ENCODE measurements around the gene LYPD6B.
"Not testable (repeated sequence)": the region's sequence is repeated elsewhere in the genome, so short reads cannot be mapped to it uniquely, and the experiment has no call there.

The LYPD6B gene

GRCh38 chr2:149189769-149190168 lies 151.3 kb downstream of the LYPD6B start:
- DNase-seq = no peak

GRCh38 chr2:149191915-149192314 lies 153.4 kb downstream of the LYPD6B start:
- DNase-seq = no peak

GRCh38 chr2:149192427-149192826 lies 153.9 kb downstream of the LYPD6B start:
- no peak for DNase-seq

GRCh38 chr2:149200109-149200520 lies 161.6 kb downstream of the LYPD6B start:
- no peak for DNase-seq

GRCh38 chr2:149204686-149205085 lies 166.2 kb downstream of the LYPD6B start:
- DNase-seq = no peak

- DNase-seq = no peak
These were observed 166.6 kb downstream of the LYPD6B start for GRCh38 chr2:149205143-149205542.

GRCh38 chr2:149213764-149214493 lies 175.4 kb downstream of the LYPD6B start:
- no peak for DNase-seq

- no peak for DNase-seq
These were observed 180.0 kb downstream of the LYPD6B start for GRCh38 chr2:149218497-149218896.

- peak in 7 of 58 donors; percentile 1 to 38 (median 5) for DNase-seq
These were observed 181.4 kb downstream of the LYPD6B start for GRCh38 chr2:149219856-149220255.

- no peak for DNase-seq
These were observed 182.5 kb downstream of the LYPD6B start for GRCh38 chr2:149221002-149221401.

- no peak for DNase-seq
These were observed 183.4 kb downstream of the LYPD6B start for GRCh38 chr2:149221898-149222297.

GRCh38 chr2:149223472-149224095 lies 185.1 kb downstream of the LYPD6B start:
- no peak for DNase-seq

GRCh38 chr2:149224543-149224942 lies 186.0 kb downstream of the LYPD6B start:
- no peak for DNase-seq

GRCh38 chr2:149225446-149225845 lies 186.9 kb downstream of the LYPD6B start:
- no peak for DNase-seq

GRCh38 chr2:149226790-149227189 lies 188.3 kb downstream of the LYPD6B start:
- no peak for DNase-seq

- DNase-seq = no peak
These were observed 197.4 kb downstream of the LYPD6B start for GRCh38 chr2:149235816-149236375.

- DNase-seq = no peak
These were observed 197.9 kb downstream of the LYPD6B start for GRCh38 chr2:149236410-149236809.

- DNase-seq = peak in 5 of 58 donors; percentile 0 to 40 (median 3)
These were observed 207.7 kb downstream of the LYPD6B start for GRCh38 chr2:149246186-149246585.

GRCh38 chr2:149251436-149251835 lies 212.9 kb downstream of the LYPD6B start:
- DNase-seq = not testable (repeated sequence)

- DNase-seq = not testable (repeated sequence)
These were observed 218.4 kb downstream of the LYPD6B start for GRCh38 chr2:149256877-149257276.

GRCh38 chr2:149258531-149258930 lies 220.0 kb downstream of the LYPD6B start:
- no peak for DNase-seq

- no peak for DNase-seq
These were observed 220.6 kb downstream of the LYPD6B start for GRCh38 chr2:149259136-149259535.

- DNase-seq = no peak
These were observed 223.2 kb downstream of the LYPD6B start for GRCh38 chr2:149261692-149262091.

Data from anterior cingulate cortex (tissue), 58 donors.